H9 (cell line): Measurements from ENCODE around the gene CABYR. TPM values are rescaled to one million over a fixed set of nuclear protein-coding genes. Genes with fewer than 3 reads are reported as not detected.

ENCODE experiments used
- DNase-seq: peaks from one replicate; pipeline ENCODE4 v3.0.0-alpha.2; 2017
- H2AFZ ChIP-seq: one replicate; pipeline ENCODE4 v1.6.1; 2013; ENCODE audit warnings: mild to moderate bottlenecking, low read length, control low read depth, moderate library complexity
- H2AK5ac ChIP-seq: 2 replicates; pipeline ENCODE4 v1.6.1; 2013; ENCODE audit warnings: low read length, control low read depth, mixed read lengths; ENCODE audit not compliant: insufficient read length
- H2BK120ac ChIP-seq: one replicate; pipeline ENCODE4 v1.6.1; 2013; ENCODE audit warnings: low read depth, mild to moderate bottlenecking, low read length, control low read depth, inconsistent platforms; ENCODE audit not compliant: poor library complexity, severe bottlenecking
- H2BK12ac ChIP-seq: 2 replicates; pipeline ENCODE4 v1.6.1; 2013; ENCODE audit warnings: low read length, control low read depth, mixed read lengths, low read depth; ENCODE audit not compliant: insufficient read length
- H2BK15ac ChIP-seq: 2 replicates; pipeline ENCODE4 v1.6.1; 2013; ENCODE audit warnings: low read depth, low read length, control low read depth
- H2BK20ac ChIP-seq: one replicate; pipeline ENCODE4 v1.6.1; 2013; ENCODE audit warnings: low read depth, mild to moderate bottlenecking, low read length, control low read depth, inconsistent platforms; ENCODE audit not compliant: poor library complexity, severe bottlenecking
- H2BK5ac ChIP-seq: 2 replicates; pipeline ENCODE4 v1.6.1; 2013; ENCODE audit warnings: low read length, control low read depth, mixed read lengths; ENCODE audit not compliant: insufficient read length
- H3K14ac ChIP-seq: 2 replicates; pipeline ENCODE4 v1.6.1; 2013; ENCODE audit warnings: low read length, control low read depth; ENCODE audit not compliant: insufficient read depth
- H3K18ac ChIP-seq: 2 replicates; pipeline ENCODE4 v1.6.1; 2013; ENCODE audit warnings: low read depth, mild to moderate bottlenecking, mixed read lengths, low read length, control low read depth; ENCODE audit not compliant: insufficient read length
- H3K23ac ChIP-seq: 2 replicates; pipeline ENCODE4 v1.6.1; 2013; ENCODE audit warnings: low read length, control low read depth, mixed read lengths, low read depth; ENCODE audit not compliant: insufficient read length
- H3K23me2 ChIP-seq: 2 replicates; pipeline ENCODE4 v1.6.1; 2013; ENCODE audit warnings: low read depth, mild to moderate bottlenecking, mixed read lengths, low read length, control low read depth; ENCODE audit not compliant: insufficient read length, poor library complexity, severe bottlenecking
- H3K27ac ChIP-seq: 2 replicates; pipeline ENCODE4 v1.5.1; 2013; ENCODE audit warnings: low read length, control low read depth, mixed read lengths, low read depth; ENCODE audit not compliant: insufficient read length
- H3K27me3 ChIP-seq: 2 replicates; pipeline ENCODE4 v1.6.1; 2013; ENCODE audit warnings: low read length, control low read depth, inconsistent platforms; ENCODE audit not compliant: insufficient read depth
- H3K4ac ChIP-seq: 2 replicates; pipeline ENCODE4 v1.6.1; 2013; ENCODE audit warnings: low read depth, mild to moderate bottlenecking, control low read depth, inconsistent platforms, low read length, moderate library complexity
- H3K4me1 ChIP-seq: 2 replicates; pipeline ENCODE4 v1.6.1; 2013; ENCODE audit warnings: low read length, control low read depth, inconsistent platforms; ENCODE audit not compliant: insufficient read depth
- H3K4me2 ChIP-seq: 2 replicates; pipeline ENCODE4 v1.6.1; 2013; ENCODE audit warnings: low read length, control low read depth, mixed read lengths; ENCODE audit not compliant: insufficient read length, insufficient read depth
- H3K56ac ChIP-seq: 2 replicates; pipeline ENCODE4 v1.6.1; 2013; ENCODE audit warnings: low read depth, mild to moderate bottlenecking, mixed read lengths, low read length, control low read depth; ENCODE audit not compliant: insufficient read length
- H3K79me1 ChIP-seq: 2 replicates; pipeline ENCODE4 v1.6.1; 2013; ENCODE audit warnings: low read depth, mild to moderate bottlenecking, moderate library complexity, low read length, control low read depth, inconsistent platforms; ENCODE audit not compliant: insufficient read depth, poor library complexity, severe bottlenecking
- H3K79me2 ChIP-seq: 2 replicates; pipeline ENCODE4 v1.6.1; 2013; ENCODE audit warnings: low read length, control low read depth, inconsistent platforms; ENCODE audit not compliant: insufficient read depth
- H3K9ac ChIP-seq: 2 replicates; pipeline ENCODE4 v1.6.1; 2013; ENCODE audit warnings: low read length, control low read depth, mixed read lengths; ENCODE audit not compliant: insufficient read length; ENCODE audit errors: extremely low read depth
- H3K9me3 ChIP-seq: one replicate; pipeline ENCODE4 v1.6.1; 2013; ENCODE audit warnings: low read depth, low read length, inconsistent platforms; ENCODE audit not compliant: control insufficient read depth
- H3T11ph ChIP-seq: one replicate; pipeline ENCODE4 v1.6.1; 2013; ENCODE audit warnings: mild to moderate bottlenecking, low read length, control low read depth, inconsistent platforms
- H4K20me1 ChIP-seq: one replicate; pipeline ENCODE4 v1.6.1; 2013; ENCODE audit not compliant: control insufficient read depth, insufficient read length, insufficient read depth
- H4K5ac ChIP-seq: 2 replicates; pipeline ENCODE4 v1.6.1; 2013; ENCODE audit warnings: low read depth, mild to moderate bottlenecking, mixed read lengths, low read length, control low read depth; ENCODE audit not compliant: insufficient read length
- H4K8ac ChIP-seq: replicated peaks from 2 replicates; pipeline ENCODE4 v1.6.1; 2013; ENCODE audit warnings: low read length, control low read depth, mixed read lengths, low read depth; ENCODE audit not compliant: insufficient read length
- H4K91ac ChIP-seq: 2 replicates; pipeline ENCODE4 v1.6.1; 2013; ENCODE audit warnings: low read depth, mild to moderate bottlenecking, moderate library complexity, mixed read lengths, low read length, control low read depth; ENCODE audit not compliant: insufficient read length
- H3K27ac Mint-ChIP-seq, 3 experiments: 2 replicates in 2 of 3; 3 replicates in 1 of 3; pipeline ENCODE4 v1.8.0; 2020 to 2021; ENCODE audit warnings: mixed read lengths in 3 of 3, mild to moderate bottlenecking in 1 of 3, moderate library complexity in 1 of 3
- H3K27me3 Mint-ChIP-seq: 2 replicates; pipeline ENCODE4 v1.8.0; 2021; ENCODE audit warnings: low read depth, mild to moderate bottlenecking, moderate library complexity, mixed read lengths
- H3K36me3 Mint-ChIP-seq, 3 experiments: 2 replicates in 2 of 3; 3 replicates in 1 of 3; pipeline ENCODE4 v1.8.0; 2020 to 2021; ENCODE audit warnings: low read depth in 3 of 3, mixed read lengths in 3 of 3; ENCODE audit not compliant: insufficient read depth in 1 of 3
- H3K4me1 Mint-ChIP-seq, 2 experiments: 2 replicates each; pipeline ENCODE4 v1.8.0; 2020; ENCODE audit warnings: mixed read lengths in 2 of 2
- H3K4me3 Mint-ChIP-seq, 2 experiments: 2 replicates in 1 of 2; 3 replicates in 1 of 2; pipeline ENCODE4 v1.8.0; 2020 to 2021; ENCODE audit warnings: mild to moderate bottlenecking in 2 of 2, mixed read lengths in 2 of 2, moderate library complexity in 1 of 2
- H3K9me3 Mint-ChIP-seq, 2 experiments: 2 replicates in 1 of 2; 3 replicates in 1 of 2; pipeline ENCODE4 v1.8.0; 2020; ENCODE audit warnings: mild to moderate bottlenecking in 2 of 2, mixed read lengths in 2 of 2, moderate library complexity in 1 of 2
- CTCF ChIP-seq: fragments of 200-600 bp; sonication (generic); conservative IDR thresholded peaks from 3 replicates; pipeline ENCODE4 v1.8.0; 2021; ENCODE audit warnings: antibody characterized with exemption, mild to moderate bottlenecking
- WGBS: extraction: QIAGEN DNeasy Blood & Tissue Kit; methylation state at CpG from one replicate; pipeline ENCODE4 v1.1.7; 2013; ENCODE audit warnings: missing lambda C conversion rate, low lambda C conversion rate, mixed read lengths; ENCODE audit not compliant: insufficient read length; ENCODE audit errors: extremely low coverage; 5-methylcytosine and 5-hydroxymethylcytosine counted together
- total RNA-seq: library from RNA; stranded (reverse); gene quantifications from 2 replicates; pipeline ENCODE4 v1.2.1, GENCODE V29; 2021

The CABYR gene
- total RNA-seq, 1 experiment from 2014 or later = 13.6 TPM

GRCh38 chr18:24115628-24116027, 23.2 kb upstream of the CABYR start:
- no peaks in the 10 kb centered on the region for H3K27me3 Mint-ChIP-seq
- WGBS = no CpG with 5 or more reads among the region's 2 CpGs
- no peak for DNase-seq

More at GRCh38 chr18:24115628-24116027, 23.2 kb upstream of the CABYR start:
- no peak overlapping the region for H2BK5ac ChIP-seq
- no peaks in the 10 kb centered on the region for H3K9me3 Mint-ChIP-seq
- H2AK5ac ChIP-seq = no peak overlapping the region
- H3K79me2 ChIP-seq = no peaks in the 10 kb centered on the region
- TF ChIP-seq CTCF = no peak
- H3K27ac Mint-ChIP-seq = no peak overlapping the region
- H3K27me3 ChIP-seq = no peaks in the 10 kb centered on the region
- no peak overlapping the region for H4K91ac ChIP-seq
- H3K9ac ChIP-seq = no peak overlapping the region
- no peaks in the 10 kb centered on the region for H3K79me1 ChIP-seq
- H2BK120ac ChIP-seq = no peak overlapping the region
- no peak overlapping the region for H2AFZ ChIP-seq
- no peak overlapping the region for H2BK20ac ChIP-seq
- H3K14ac ChIP-seq = no peak overlapping the region
- H4K20me1 ChIP-seq = no peaks in the 10 kb centered on the region
- H3K23me2 ChIP-seq = no peaks in the 10 kb centered on the region
- H3K4me1 ChIP-seq = no peaks in the 10 kb centered on the region
- no peak overlapping the region for H3K4me3 Mint-ChIP-seq
- no peaks in the 10 kb centered on the region for H3K9me3 ChIP-seq
- H3K27ac ChIP-seq = no peak overlapping the region
- no peak overlapping the region for H3K23ac ChIP-seq
- no peak overlapping the region for H2BK15ac ChIP-seq
- no peak overlapping the region for H3K4me2 ChIP-seq
- H3T11ph ChIP-seq = no peak overlapping the region
- no peak overlapping the region for H3K18ac ChIP-seq
- H3K36me3 Mint-ChIP-seq = peaks cover 0 to 10% (median 3%) of the 10 kb centered on the region in 3 experiments; a peak in 4 of 7 replicates
- H3K4ac ChIP-seq = no peak overlapping the region
- H2BK12ac ChIP-seq = no peak overlapping the region
- H4K8ac ChIP-seq = no peak overlapping the region
- H4K5ac ChIP-seq = no peak overlapping the region
- H3K56ac ChIP-seq = no peak overlapping the region
- peaks cover 7 to 9% of the 10 kb centered on the region in 2 experiments for H3K4me1 Mint-ChIP-seq
